Heart left ventricle (tissue), 16 donors: Measurements from ENCODE around the gene MACROH2A2. TPM values are rescaled to one million over a fixed set of nuclear protein-coding genes. Genes with fewer than 3 reads are reported as not detected.

ENCODE experiments used
- ATAC-seq, 4 donors: fragments of 200-7000 bp; cut with Tn5 transposase; one replicate each; pipeline ENCODE4 v1.9.1; 2020 to 2022; ENCODE audit warnings: moderate library complexity in 4 of 4, mild to moderate bottlenecking in 3 of 4, moderate number of reproducible peaks in 1 of 4
- DNase-seq, 5 donors: peaks; one replicate each; pipeline ENCODE4 v3.0.0-alpha.2; 2020
- H3K27ac ChIP-seq, 12 donors: fragments of 200-600 bp; sonication (generic) in 4 of 12; one replicate each; pipeline versions ENCODE4 v1.5.0 to v1.8.0; 2016 to 2022; ENCODE audit warnings: mild to moderate bottlenecking in 2 of 12
- H3K27me3 ChIP-seq, 9 donors: fragments of 200-600 bp; sonication (generic) in 2 of 9; one replicate each; pipeline versions ENCODE4 v1.5.1 to v1.8.0; 2016 to 2022; ENCODE audit warnings: mild to moderate bottlenecking in 3 of 9
- H3K36me3 ChIP-seq, 9 donors: fragments of 200-600 bp; sonication (generic) in 2 of 9; one replicate each; pipeline versions ENCODE4 v1.5.0 to v1.8.0; 2018 to 2022; ENCODE audit warnings: mild to moderate bottlenecking in 2 of 9
- H3K4me1 ChIP-seq, 12 donors: fragments of 200-600 bp; sonication (generic) in 4 of 12; one replicate each; pipeline versions ENCODE4 v1.5.0 to v1.8.0; 2016 to 2022; ENCODE audit warnings: mild to moderate bottlenecking in 3 of 12
- H3K4me3 ChIP-seq, 12 donors: fragments of 200-600 bp; sonication (generic) in 4 of 12; one replicate each; pipeline versions ENCODE4 v1.5.0 to v1.8.0; 2017 to 2022; ENCODE audit warnings: mild to moderate bottlenecking in 9 of 12, moderate library complexity in 4 of 12
- H3K9me3 ChIP-seq, 12 donors: fragments of 200-600 bp; sonication (generic) in 4 of 12; one replicate each; pipeline versions ENCODE4 v1.5.0 to v1.8.0; 2016 to 2022; ENCODE audit warnings: mild to moderate bottlenecking in 1 of 12
- POLR2A ChIP-seq, 2 donors: fragments of 450-650 bp; IDR thresholded peaks; one replicate each; pipeline ENCODE4 v1.6.1; 2017; ENCODE audit warnings: antibody characterized with exemption in 2 of 2, mild to moderate bottlenecking in 2 of 2, moderate library complexity in 2 of 2
- WGBS, 4 donors: extraction: QIAGEN DNeasy Blood & Tissue Kit in 2 of 4; methylation state at CpG; one replicate each; pipeline versions ENCODE4 v1.1.5 to v1.1.7; 2013 to 2018; 5-methylcytosine and 5-hydroxymethylcytosine counted together
- intact Hi-C, 10 donors: fragments of 100-400 bp; cut with DNase I; formaldehyde crosslinking; loops; one replicate each; pipeline versions ENCODE4 v1.11.1 to v1.14.2; 2022
- polyA plus RNA-seq, 2 donors: library from polyadenylated mRNA; stranded (reverse); fragments of 200-250 nt; gene quantifications; one replicate each; pipeline ENCODE4 v1.2.3, GENCODE V29; 2013
- total RNA-seq, 9 donors: library from RNA; depleted of rRNA in 2 of 9; stranded (reverse); fragments of >200 nt in 2 of 9; fragmentation: NEBNext Ultra II Directional in 3 of 9; extraction: Animal tissue kit (Norgen Biotek cat#: 25700) in 3 of 9; gene quantifications; one replicate each; pipeline versions ENCODE4 v1.1.0 to v1.2.4, GENCODE V29; 2016 to 2023
- TF ChIP-seq, protein P1 (sequence below), 12 donors: fragments of 200-600 bp; sonication (generic) in 4 of 12; IDR thresholded peaks; one replicate each; pipeline versions ENCODE4 v1.5.0 to v1.8.0; 2018 to 2022; ENCODE audit warnings: antibody characterized with exemption in 12 of 12, mild to moderate bottlenecking in 5 of 12
- donor health status: ischemic (EF 13 %, LVEDD 7.1; RV severe dilation, severe dysfunction).
- donor health status: healthy with polysubstance abuse.
- donor health status: DM: no; HTN: yes; CAD: no.
- donor health status: DM: no; HTN: no; CAD: no.
- donor health status: ischemic (EF 25% LVEDD 6.9; RV normal size, moderate dysfunction).
- donor health status: ischemic (EF 25% LVEDD 5.7; RV mildly dilated, moderate dysfunction).
- donor health status: healthy.
- donor health status: DM: yes; HTN: yes; CAD: no.
- donor health status: ischemic (EF 35%, LVEDD 5.7; RV mildly dilated, moderate dysfunction).
- donor health status: nonischemic (EF 11% LVEDD 7.7; RV severe dilation, severe dysfunction).
- donor health status: DM: yes; HTN: yes; CAD: no.
- donor health status: PGD.
- donor health status: ischemic (EF 29% LVEDD 5.4; RV normal size, mild dysfunction).
- donor health status: nonischemic (EF 23%, LVEDD 6.1; RV moderate dilation, normal function).

The MACROH2A2 gene
- total and polyA plus RNA-seq, 11 donors = 11.8 to 21.3 (median 13.3) TPM

DNA sequence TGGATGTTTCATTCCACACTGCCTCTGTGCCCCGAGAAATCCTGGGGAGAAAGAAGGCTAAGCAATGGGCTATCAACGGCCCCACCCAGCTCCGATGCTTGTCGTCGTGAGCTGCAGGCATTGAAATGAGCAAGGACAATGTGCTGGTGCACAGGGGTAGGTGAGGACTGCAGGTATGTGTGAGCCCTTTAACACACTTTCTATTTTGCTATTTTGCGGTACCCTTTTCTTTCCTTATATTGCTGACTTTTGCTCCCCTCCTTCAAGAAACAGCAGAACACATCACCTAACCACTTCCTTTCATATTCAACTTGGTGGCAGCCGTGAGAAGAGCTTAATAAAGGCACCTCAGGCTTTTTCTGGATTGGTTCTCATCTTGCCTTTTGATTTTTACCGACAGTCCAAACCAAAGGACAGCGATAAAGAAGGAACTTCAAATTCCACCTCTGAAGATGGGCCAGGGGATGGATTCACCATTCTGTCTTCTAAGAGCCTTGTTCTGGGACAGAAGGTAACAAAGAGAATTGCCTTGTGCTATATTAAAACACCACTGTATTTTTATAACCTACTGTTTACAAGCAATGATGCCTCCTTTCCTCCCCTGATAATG is 40.8 kb downstream of the MACROH2A2 start:
- ATAC-seq (no peak), DNase-seq (no peak)
- Histone ChIP-seq H3K27me3 (no peaks in the 10 kb centered on the region), H3K36me3 (peaks cover 0 to 69% (median 39%) of the 10 kb centered on the region in 9 donors), H3K27ac (peak overlapping the region in 1 of 12 donors; percentile 13), H3K4me3 (peak overlapping the region in 1 of 12 donors; percentile 13), H3K4me1 (no peaks in the 10 kb centered on the region), H3K9me3 (no peaks in the 10 kb centered on the region)
- intact Hi-C loops = no loop called here
- TF ChIP-seq POLR2A (IDR thresholded peaks at IDR 0.05) = no peak
- TF ChIP-seq, protein P1, sequence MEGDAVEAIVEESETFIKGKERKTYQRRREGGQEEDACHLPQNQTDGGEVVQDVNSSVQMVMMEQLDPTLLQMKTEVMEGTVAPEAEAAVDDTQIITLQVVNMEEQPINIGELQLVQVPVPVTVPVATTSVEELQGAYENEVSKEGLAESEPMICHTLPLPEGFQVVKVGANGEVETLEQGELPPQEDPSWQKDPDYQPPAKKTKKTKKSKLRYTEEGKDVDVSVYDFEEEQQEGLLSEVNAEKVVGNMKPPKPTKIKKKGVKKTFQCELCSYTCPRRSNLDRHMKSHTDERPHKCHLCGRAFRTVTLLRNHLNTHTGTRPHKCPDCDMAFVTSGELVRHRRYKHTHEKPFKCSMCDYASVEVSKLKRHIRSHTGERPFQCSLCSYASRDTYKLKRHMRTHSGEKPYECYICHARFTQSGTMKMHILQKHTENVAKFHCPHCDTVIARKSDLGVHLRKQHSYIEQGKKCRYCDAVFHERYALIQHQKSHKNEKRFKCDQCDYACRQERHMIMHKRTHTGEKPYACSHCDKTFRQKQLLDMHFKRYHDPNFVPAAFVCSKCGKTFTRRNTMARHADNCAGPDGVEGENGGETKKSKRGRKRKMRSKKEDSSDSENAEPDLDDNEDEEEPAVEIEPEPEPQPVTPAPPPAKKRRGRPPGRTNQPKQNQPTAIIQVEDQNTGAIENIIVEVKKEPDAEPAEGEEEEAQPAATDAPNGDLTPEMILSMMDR (IDR thresholded peaks at IDR 0.05) = no peak
- WGBS, 4 donors = 91 to 97% (median 94%) methylated on average over 9 of the region's 9 CpGs

DNA sequence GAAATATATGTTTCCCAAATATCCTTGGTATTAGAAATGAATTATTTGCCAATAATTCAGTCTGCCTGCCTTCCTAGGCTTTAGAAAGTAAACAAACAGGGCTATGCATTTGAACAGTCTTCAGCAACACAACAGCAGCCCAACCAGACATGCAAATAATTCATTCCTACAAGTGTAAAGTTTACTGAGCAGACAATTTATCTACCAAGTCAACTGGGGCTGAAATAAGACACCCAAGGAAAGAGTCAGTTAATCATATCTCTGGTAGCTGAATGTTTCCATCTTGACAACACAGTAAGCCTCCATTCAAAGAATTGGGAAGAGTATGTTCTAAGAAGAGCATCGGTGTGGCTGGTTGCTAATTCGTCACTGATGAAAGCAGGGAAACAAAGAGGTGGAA is 41.6 kb downstream of the MACROH2A2 start:
- Histone ChIP-seq H3K36me3 (peaks cover 0 to 76% (median 44%) of the 10 kb centered on the region in 9 donors), H3K4me3 (peak overlapping the region in 1 of 12 donors; percentile 13), H3K27ac (no peak overlapping the region), H3K27me3 (no peaks in the 10 kb centered on the region), H3K4me1 (no peaks in the 10 kb centered on the region), H3K9me3 (no peaks in the 10 kb centered on the region)
- ATAC-seq (no peak), DNase-seq (no peak)
- no peak for TF ChIP-seq POLR2A (IDR thresholded peaks at IDR 0.05)
- TF ChIP-seq, protein P1 (IDR thresholded peaks at IDR 0.05) = no peak
- 92 to 97% (median 93%) methylated on average over 2 of the region's 2 CpGs for WGBS, 4 donors
- intact Hi-C loops = no loop called here

DNA sequence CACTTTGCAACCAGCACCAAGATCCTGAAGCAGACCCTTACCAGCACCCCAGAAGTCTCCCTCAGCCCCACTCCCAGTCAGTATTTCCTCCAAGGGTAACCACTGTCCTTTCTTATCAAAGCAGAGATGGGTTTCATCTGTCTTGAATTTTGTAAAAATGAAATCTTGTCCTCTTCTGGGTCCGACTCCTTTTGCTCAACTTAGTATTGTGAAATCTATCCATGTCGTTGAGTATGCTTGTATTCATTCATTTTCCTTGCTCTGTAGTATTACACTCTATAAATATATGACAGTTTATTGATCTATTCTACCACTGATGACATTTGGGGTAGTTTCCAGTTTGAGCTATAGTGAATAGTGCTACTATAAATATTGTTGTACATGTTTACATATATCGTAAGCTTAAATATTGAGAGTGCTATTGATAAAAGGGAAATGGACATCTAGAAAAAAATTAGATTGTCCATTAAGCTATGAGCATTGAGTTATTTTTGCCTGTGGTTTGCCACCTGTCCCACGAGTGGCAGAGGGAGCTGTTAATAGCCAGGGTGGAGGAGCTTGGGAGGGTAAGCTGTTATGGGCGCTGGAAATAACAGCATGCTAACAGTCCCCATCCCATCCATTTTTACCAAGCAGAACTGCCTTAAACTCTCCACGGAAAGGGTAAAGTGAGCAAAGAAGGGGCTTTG is 43.5 kb downstream of the MACROH2A2 start:
- Histone ChIP-seq H3K27ac (no peak overlapping the region), H3K27me3 (no peaks in the 10 kb centered on the region), H3K9me3 (no peaks in the 10 kb centered on the region), H3K36me3 (peaks cover 0 to 80% (median 50%) of the 10 kb centered on the region in 9 donors), H3K4me1 (no peaks in the 10 kb centered on the region), H3K4me3 (no peak overlapping the region)
- 85 to 89% (median 87%) methylated on average over 6 of the region's 6 CpGs for WGBS, 4 donors
- intact Hi-C loops = no loop called here
- no peak for DNase-seq
- TF ChIP-seq, protein P1 (IDR thresholded peaks at IDR 0.05) = no peak
- TF ChIP-seq POLR2A (IDR thresholded peaks at IDR 0.05) = no peak
- no peak for ATAC-seq

DNA sequence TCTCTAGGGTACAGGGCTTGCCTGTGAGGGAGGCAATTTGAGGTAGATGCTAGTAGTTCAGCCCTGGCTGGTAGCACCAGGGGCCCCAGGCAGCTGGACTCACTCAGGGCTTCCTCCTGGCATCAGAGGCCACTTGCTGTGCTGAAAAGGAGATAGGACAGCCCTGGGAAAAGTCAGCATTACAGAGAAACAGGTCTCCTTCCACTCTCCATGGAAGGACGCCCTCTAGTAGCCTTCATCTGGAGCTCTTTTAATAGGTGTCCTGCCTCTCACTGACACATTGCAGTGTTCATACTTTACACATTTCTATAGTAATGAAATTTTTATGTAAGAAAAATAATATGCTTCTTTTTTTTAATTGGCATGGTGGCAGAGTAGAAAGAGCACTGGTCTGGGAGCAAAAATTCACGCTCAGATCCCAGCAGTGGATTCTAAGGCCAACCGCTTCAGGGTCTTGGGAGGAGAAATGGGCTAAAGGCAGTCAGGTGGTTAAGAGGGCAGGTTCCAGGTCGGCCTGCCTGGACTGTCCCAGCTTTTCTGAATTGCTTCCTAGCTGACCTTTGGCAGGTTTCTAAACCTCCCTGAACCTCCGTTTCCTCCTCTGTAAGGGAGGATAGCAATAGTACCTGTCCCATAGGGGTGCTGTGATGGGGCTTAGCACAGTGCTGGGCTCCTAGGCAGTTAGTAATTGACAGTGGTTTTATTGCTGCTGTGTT is 44.2 kb downstream of the MACROH2A2 start:
- Histone ChIP-seq H3K36me3 (peaks cover 0 to 79% (median 50%) of the 10 kb centered on the region in 9 donors), H3K27ac (no peak overlapping the region), H3K27me3 (no peaks in the 10 kb centered on the region), H3K4me3 (no peak overlapping the region), H3K9me3 (no peaks in the 10 kb centered on the region), H3K4me1 (no peaks in the 10 kb centered on the region)
- no peak for TF ChIP-seq POLR2A (IDR thresholded peaks at IDR 0.05)
- TF ChIP-seq, protein P1 (IDR thresholded peaks at IDR 0.05) = no peak
- intact Hi-C loops = no loop called here
- DNase-seq (no peak), ATAC-seq (no peak)
- WGBS, 4 donors = 91 to 97% (median 96%) methylated on average over 5 of the region's 5 CpGs
